Parathyroid adenoma (tissue), 2 donors: Measurements from ENCODE around the gene RAI2.

Experiments
- H2AFZ ChIP-seq: fragments of 300-600 bp; sonication (generic); one replicate; pipeline ENCODE4 v1.7.0; 2017; ENCODE audit warnings: antibody characterized with exemption, mild to moderate bottlenecking
- H3K27ac ChIP-seq: fragments of 300-600 bp; sonication (generic); one replicate; pipeline ENCODE4 v1.7.0; 2017
- H3K27me3 ChIP-seq: fragments of 300-600 bp; sonication (generic); one replicate; pipeline ENCODE4 v1.7.0; 2017; ENCODE audit warnings: low read length; ENCODE audit not compliant: control insufficient read depth, insufficient read depth
- H3K36me3 ChIP-seq: fragments of 300-600 bp; sonication (generic); one replicate; pipeline ENCODE4 v1.7.0; 2017; ENCODE audit warnings: low read length; ENCODE audit not compliant: control insufficient read depth, insufficient read depth
- H3K4me1 ChIP-seq: fragments of 300-600 bp; sonication (generic); one replicate; pipeline ENCODE4 v1.7.0; 2017; ENCODE audit warnings: control low read depth
- H3K4me2 ChIP-seq: fragments of 300-600 bp; sonication (generic); one replicate; pipeline ENCODE4 v1.7.0; 2017; ENCODE audit warnings: low read length
- H3K4me3 ChIP-seq: fragments of 300-600 bp; sonication (generic); one replicate; pipeline ENCODE4 v1.7.0; 2017; ENCODE audit warnings: low read depth, low read length
- H3K79me2 ChIP-seq: fragments of 300-600 bp; sonication (generic); one replicate; pipeline ENCODE4 v1.7.0; 2017; ENCODE audit warnings: control low read depth
- H3K9ac ChIP-seq: fragments of 300-600 bp; sonication (generic); one replicate; pipeline ENCODE4 v1.7.0; 2017; ENCODE audit warnings: mild to moderate bottlenecking
- H3K9me3 ChIP-seq: fragments of 300-600 bp; sonication (generic); one replicate; pipeline ENCODE4 v1.7.0; 2017; ENCODE audit warnings: low read length; ENCODE audit not compliant: control insufficient read depth
- TF ChIP-seq, protein P1 (sequence below): fragments of 300-600 bp; sonication (generic); IDR thresholded peaks from one replicate; pipeline ENCODE4 v1.7.0; 2017; ENCODE audit warnings: antibody characterized with exemption, mild to moderate bottlenecking
- donor health status: primary hyperparathyroidism.

The RAI2 gene

GRCh38 chrX:17818726-17819125, 42.4 kb downstream of the RAI2 start:
- no peaks in the 10 kb centered on the region for H3K9me3 ChIP-seq
- H3K4me1 ChIP-seq: no peaks in the 10 kb centered on the region
- no peak overlapping the region for H3K4me3 ChIP-seq
- H2AFZ ChIP-seq: no peak overlapping the region
- no peaks in the 10 kb centered on the region for H3K79me2 ChIP-seq
- no peaks in the 10 kb centered on the region for H3K36me3 ChIP-seq
- H3K27ac ChIP-seq: no peak overlapping the region
- no peak overlapping the region for H3K9ac ChIP-seq
- H3K4me2 ChIP-seq: no peak overlapping the region
- H3K27me3 ChIP-seq: no peaks in the 10 kb centered on the region
- TF ChIP-seq, protein P1, sequence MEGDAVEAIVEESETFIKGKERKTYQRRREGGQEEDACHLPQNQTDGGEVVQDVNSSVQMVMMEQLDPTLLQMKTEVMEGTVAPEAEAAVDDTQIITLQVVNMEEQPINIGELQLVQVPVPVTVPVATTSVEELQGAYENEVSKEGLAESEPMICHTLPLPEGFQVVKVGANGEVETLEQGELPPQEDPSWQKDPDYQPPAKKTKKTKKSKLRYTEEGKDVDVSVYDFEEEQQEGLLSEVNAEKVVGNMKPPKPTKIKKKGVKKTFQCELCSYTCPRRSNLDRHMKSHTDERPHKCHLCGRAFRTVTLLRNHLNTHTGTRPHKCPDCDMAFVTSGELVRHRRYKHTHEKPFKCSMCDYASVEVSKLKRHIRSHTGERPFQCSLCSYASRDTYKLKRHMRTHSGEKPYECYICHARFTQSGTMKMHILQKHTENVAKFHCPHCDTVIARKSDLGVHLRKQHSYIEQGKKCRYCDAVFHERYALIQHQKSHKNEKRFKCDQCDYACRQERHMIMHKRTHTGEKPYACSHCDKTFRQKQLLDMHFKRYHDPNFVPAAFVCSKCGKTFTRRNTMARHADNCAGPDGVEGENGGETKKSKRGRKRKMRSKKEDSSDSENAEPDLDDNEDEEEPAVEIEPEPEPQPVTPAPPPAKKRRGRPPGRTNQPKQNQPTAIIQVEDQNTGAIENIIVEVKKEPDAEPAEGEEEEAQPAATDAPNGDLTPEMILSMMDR: no peak

DNA sequence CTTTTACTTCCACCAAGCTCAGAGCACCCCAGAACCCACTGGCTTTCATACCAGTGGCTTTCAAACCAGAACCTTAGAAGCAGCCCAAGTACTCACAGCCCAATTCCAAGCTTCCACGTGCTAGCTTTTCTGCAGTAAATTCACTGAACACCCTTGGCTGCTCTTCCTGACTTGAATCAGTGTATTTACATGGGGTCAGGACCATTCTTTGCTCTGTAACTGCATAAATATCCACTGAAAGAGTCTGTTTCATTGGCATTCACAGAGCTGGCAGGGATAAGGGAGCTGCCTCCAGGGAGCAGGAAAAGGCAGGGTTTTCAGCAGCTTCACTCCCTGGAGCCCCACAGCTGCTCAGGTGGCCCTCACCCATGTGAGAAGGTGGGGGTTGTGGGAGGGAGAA, 43.8 kb downstream of the RAI2 start:
- Histone ChIP-seq H2AFZ (no peak overlapping the region), H3K4me1 (no peaks in the 10 kb centered on the region), H3K36me3 (no peaks in the 10 kb centered on the region), H3K4me2 (no peak overlapping the region), H3K27ac (no peak overlapping the region), H3K27me3 (no peaks in the 10 kb centered on the region), H3K4me3 (no peak overlapping the region), H3K9me3 (no peaks in the 10 kb centered on the region), H3K79me2 (no peaks in the 10 kb centered on the region), H3K9ac (no peak overlapping the region)
- TF ChIP-seq, protein P1: no peak

- Histone ChIP-seq H3K36me3 (no peaks in the 10 kb centered on the region), H2AFZ (no peak overlapping the region), H3K4me2 (no peak overlapping the region), H3K4me1 (no peaks in the 10 kb centered on the region), H3K9me3 (no peaks in the 10 kb centered on the region), H3K27ac (no peak overlapping the region), H3K4me3 (no peak overlapping the region), H3K9ac (no peak overlapping the region), H3K79me2 (no peaks in the 10 kb centered on the region), H3K27me3 (no peaks in the 10 kb centered on the region)
- TF ChIP-seq, protein P1: no peak
Observed at GRCh38 chrX:17814557-17814956, 46.5 kb downstream of the RAI2 start.

GRCh38 chrX:17814059-17814458, 47.0 kb downstream of the RAI2 start:
- no peaks in the 10 kb centered on the region for H3K4me1 ChIP-seq
- H3K4me3 ChIP-seq: no peak overlapping the region
- no peaks in the 10 kb centered on the region for H3K27me3 ChIP-seq
- TF ChIP-seq, protein P1: no peak
- H3K79me2 ChIP-seq: no peaks in the 10 kb centered on the region
- H3K9me3 ChIP-seq: no peaks in the 10 kb centered on the region
- no peak overlapping the region for H3K9ac ChIP-seq
- H2AFZ ChIP-seq: no peak overlapping the region
- no peaks in the 10 kb centered on the region for H3K36me3 ChIP-seq
- no peak overlapping the region for H3K27ac ChIP-seq
- H3K4me2 ChIP-seq: no peak overlapping the region

- no peak overlapping the region for H3K4me3 ChIP-seq
- H3K27ac ChIP-seq: no peak overlapping the region
- H3K4me1 ChIP-seq: no peaks in the 10 kb centered on the region
- H3K9ac ChIP-seq: no peak overlapping the region
- H3K36me3 ChIP-seq: no peaks in the 10 kb centered on the region
- no peak overlapping the region for H3K4me2 ChIP-seq
- H3K27me3 ChIP-seq: no peaks in the 10 kb centered on the region
- no peaks in the 10 kb centered on the region for H3K79me2 ChIP-seq
- H3K9me3 ChIP-seq: no peaks in the 10 kb centered on the region
- TF ChIP-seq, protein P1: no peak
- H2AFZ ChIP-seq: no peak overlapping the region
Observed at GRCh38 chrX:17813277-17813676, 47.8 kb downstream of the RAI2 start.
